ENCODE measurements around the gene C1QTNF8.

The C1QTNF8 gene

DNA sequence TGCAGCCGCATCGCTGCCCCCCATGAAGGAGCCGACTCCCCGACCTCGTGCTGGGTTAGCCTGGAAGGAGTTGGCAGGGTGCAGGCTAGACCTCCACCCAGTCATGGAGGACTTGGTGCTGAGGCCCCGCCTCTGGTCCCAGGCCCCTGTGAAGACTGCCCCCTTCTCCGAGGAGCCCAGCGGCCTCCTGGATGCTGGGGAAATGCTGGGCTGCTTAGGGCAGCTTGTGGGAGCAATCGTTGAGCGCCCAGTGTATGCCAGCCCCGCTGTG, 21.7 kb downstream of the C1QTNF8 start:
- TF ChIP-seq, protein P1, sequence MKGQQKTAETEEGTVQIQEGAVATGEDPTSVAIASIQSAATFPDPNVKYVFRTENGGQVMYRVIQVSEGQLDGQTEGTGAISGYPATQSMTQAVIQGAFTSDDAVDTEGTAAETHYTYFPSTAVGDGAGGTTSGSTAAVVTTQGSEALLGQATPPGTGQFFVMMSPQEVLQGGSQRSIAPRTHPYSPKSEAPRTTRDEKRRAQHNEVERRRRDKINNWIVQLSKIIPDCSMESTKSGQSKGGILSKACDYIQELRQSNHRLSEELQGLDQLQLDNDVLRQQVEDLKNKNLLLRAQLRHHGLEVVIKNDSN (IDR thresholded peaks at IDR 0.05) = no peak
- no peak for TF ChIP-seq REST (IDR thresholded peaks at IDR 0.05; ENCODE audit: low read depth)
- no peak for TF ChIP-seq ZBTB7A (IDR thresholded peaks at IDR 0.05; ENCODE audit: low read depth)
- TF ChIP-seq NFIC (IDR thresholded peaks at IDR 0.05) = no peak
- TF ChIP-seq TCF12 (IDR thresholded peaks at IDR 0.05; ENCODE audit: low read depth) = no peak
- no peak for TF ChIP-seq YY1 (IDR thresholded peaks at IDR 0.05; ENCODE audit: low read depth)
- no peak for TF ChIP-seq CEBPB (IDR thresholded peaks at IDR 0.05)
- no peak for TF ChIP-seq FOXM1 (IDR thresholded peaks at IDR 0.05; ENCODE audit: borderline replicate concordance, low read depth)
- TF ChIP-seq EP300 (IDR thresholded peaks at IDR 0.05; ENCODE audit: borderline replicate concordance) = no peak
- TF ChIP-seq CREB1 (IDR thresholded peaks at IDR 0.05; ENCODE audit: low read depth) = no peak
- TF ChIP-seq EGR1 (IDR thresholded peaks at IDR 0.05) = no peak

DNA sequence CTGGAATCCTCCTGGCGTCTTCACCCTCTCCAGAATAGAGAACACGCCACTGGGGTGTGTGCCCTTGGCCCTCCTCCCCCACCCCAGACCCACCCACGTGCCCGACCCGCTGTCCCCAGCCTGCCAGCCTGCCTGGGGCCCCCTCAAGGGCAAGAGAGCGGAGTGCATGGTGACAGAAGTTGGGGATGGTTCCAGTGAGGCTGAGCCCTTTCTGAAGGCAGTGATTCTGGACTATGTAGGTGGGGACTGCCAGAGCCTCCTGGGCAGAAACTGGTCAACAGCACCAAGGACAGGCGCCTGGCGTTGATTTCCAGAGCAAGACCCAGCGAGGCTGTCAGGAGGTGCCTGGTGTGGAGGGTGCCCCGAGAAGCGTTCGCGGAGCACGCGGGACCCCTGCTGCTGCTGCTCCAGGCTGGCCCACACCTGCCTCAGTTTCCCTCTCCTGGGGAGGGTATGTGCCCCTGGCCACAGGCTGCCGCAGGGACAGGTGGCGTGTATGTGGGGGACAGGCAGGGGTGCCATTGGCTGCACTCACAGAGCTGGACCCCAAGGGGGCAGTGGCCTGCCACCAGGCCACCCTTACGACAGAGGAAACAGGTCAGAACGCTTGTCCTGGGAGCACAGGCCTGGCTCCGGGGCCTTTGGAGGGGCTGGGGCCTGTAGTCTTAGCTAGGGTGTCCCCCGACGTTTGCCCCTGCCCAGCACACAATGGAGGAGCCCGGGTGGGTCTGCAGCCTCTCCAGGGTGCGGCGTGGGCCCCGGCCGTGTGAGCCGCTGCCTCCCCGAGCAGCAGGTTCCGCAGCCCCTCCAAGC, 22.3 kb downstream of the C1QTNF8 start:
- TF ChIP-seq RAD21 (IDR thresholded peaks at IDR 0.05; ENCODE audit: low read depth) (no peak), TEAD4 (IDR thresholded peaks at IDR 0.05) (no peak), NFIC (IDR thresholded peaks at IDR 0.05) (no peak), FOXM1 (IDR thresholded peaks at IDR 0.05; ENCODE audit: borderline replicate concordance, low read depth) (no peak), CEBPB (IDR thresholded peaks at IDR 0.05) (no peak), TAF1 (IDR thresholded peaks at IDR 0.05; ENCODE audit: low read depth) (no peak), TCF12 (IDR thresholded peaks at IDR 0.05; ENCODE audit: low read depth) (no peak), ZBTB7A (IDR thresholded peaks at IDR 0.05; ENCODE audit: low read depth) (no peak), REST (IDR thresholded peaks at IDR 0.05; ENCODE audit: low read depth) (no peak), CREB1 (IDR thresholded peaks at IDR 0.05; ENCODE audit: low read depth) (no peak), EGR1 (IDR thresholded peaks at IDR 0.05) (no peak), YY1 (IDR thresholded peaks at IDR 0.05; ENCODE audit: low read depth) (no peak), EP300 (IDR thresholded peaks at IDR 0.05; ENCODE audit: borderline replicate concordance) (no peak)
- TF ChIP-seq, protein P1 (IDR thresholded peaks at IDR 0.05) = no peak
- TF ChIP-seq, protein P2, sequence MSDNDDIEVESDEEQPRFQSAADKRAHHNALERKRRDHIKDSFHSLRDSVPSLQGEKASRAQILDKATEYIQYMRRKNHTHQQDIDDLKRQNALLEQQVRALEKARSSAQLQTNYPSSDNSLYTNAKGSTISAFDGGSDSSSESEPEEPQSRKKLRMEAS (IDR thresholded peaks at IDR 0.05) = no peak

GRCh38 chr16:1073262-1073558, 22.8 kb downstream of the C1QTNF8 start:
- TF ChIP-seq TEAD4 (IDR thresholded peaks at IDR 0.05) (no peak), CEBPB (IDR thresholded peaks at IDR 0.05) (no peak), REST (IDR thresholded peaks at IDR 0.05; ENCODE audit: low read depth) (no peak)

- no peak for TF ChIP-seq FOXM1 (IDR thresholded peaks at IDR 0.05; ENCODE audit: borderline replicate concordance, low read depth)
- TF ChIP-seq REST (IDR thresholded peaks at IDR 0.05; ENCODE audit: low read depth) = no peak
- TF ChIP-seq YY1 (IDR thresholded peaks at IDR 0.05; ENCODE audit: low read depth) = no peak
- TF ChIP-seq CREB1 (IDR thresholded peaks at IDR 0.05; ENCODE audit: low read depth) = no peak
- no peak for TF ChIP-seq NFIC (IDR thresholded peaks at IDR 0.05)
- no peak for TF ChIP-seq TEAD4 (IDR thresholded peaks at IDR 0.05)
- TF ChIP-seq, protein P2 (IDR thresholded peaks at IDR 0.05) = no peak
- TF ChIP-seq, protein P1 (IDR thresholded peaks at IDR 0.05) = no peak
- TF ChIP-seq EGR1 (IDR thresholded peaks at IDR 0.05) = no peak
- TF ChIP-seq TAF1 (IDR thresholded peaks at IDR 0.05; ENCODE audit: low read depth) = no peak
- TF ChIP-seq TCF12 (IDR thresholded peaks at IDR 0.05; ENCODE audit: low read depth) = no peak
- no peak for TF ChIP-seq RAD21 (IDR thresholded peaks at IDR 0.05; ENCODE audit: low read depth)
- TF ChIP-seq ZBTB7A (IDR thresholded peaks at IDR 0.05; ENCODE audit: low read depth) = no peak
- TF ChIP-seq CEBPB (IDR thresholded peaks at IDR 0.05) = no peak
- no peak for TF ChIP-seq EP300 (IDR thresholded peaks at IDR 0.05; ENCODE audit: borderline replicate concordance)
Measured at GRCh38 chr16:1072526-1073261, 23.4 kb downstream of the C1QTNF8 start, which contains the start of gene SSTR5. SSTR5 (plus strand) TSS chr16:1072747; CDS start chr16:1078869, 6,122 bp downstream.

Data from Ishikawa (cell line).